Transverse colon (tissue), 4 donors: ENCODE data around the gene POLR1D.
"Not testable (repeated sequence)": the region's sequence is repeated elsewhere in the genome, so short reads cannot be mapped to it uniquely, and the experiment has no call there.

Experiments used
- CTCF ChIP-seq, 5 experiments: fragments of 200-600 bp in 3 of 5; fragments of 450-650 bp in 2 of 5; sonication (generic) in 3 of 5; IDR thresholded peaks; 1 replicate in 2 of 5; 2 replicates in 3 of 5; pipeline ENCODE4 v1.5.1; 2016 to 2017; ENCODE audit warnings: antibody characterized with exemption in 5 of 5, inconsistent platforms in 3 of 5, mild to moderate bottlenecking in 2 of 5, moderate library complexity in 1 of 5
- POLR2A ChIP-seq: fragments of 450-650 bp; IDR thresholded peaks from one replicate; pipeline ENCODE4 v1.6.1; 2016; ENCODE audit warnings: antibody characterized with exemption, mild to moderate bottlenecking, moderate library complexity
- POLR2AphosphoS5 ChIP-seq, 3 donors: sonication (generic); formaldehyde crosslinking; IDR thresholded peaks; one replicate each; pipeline ENCODE4 v1.6.1; 2016; ENCODE audit warnings: antibody characterized with exemption in 3 of 3

GRCh38 chr13:27628766-27629165 lies 7.1 kb downstream of the POLR1D start:
- TF ChIP-seq POLR2AphosphoS5 (IDR thresholded peaks at IDR 0.05); CTCF (IDR thresholded peaks at IDR 0.05); POLR2A: not testable (repeated sequence)
